A673 (cell line): ENCODE data around the gene GRAP2. TPM values are rescaled to one million over a fixed set of nuclear protein-coding genes. Genes with fewer than 3 reads are reported as not detected.

Experiments used
- BruUV-seq: library from RNA; stranded (reverse); fragments of 400-500 nt; replicated peaks from 2 replicates; lab custom pipeline; 2021; lab: Mats Ljungman, UMichigan
- CTCF ChIA-PET: fragments of 300-600 bp; sonication (Branson Sonifier 250); formaldehyde crosslinking; loops from one replicate; lab custom pipeline; 2022; ENCODE audit warnings: antibody characterized with exemption; lab: Charles Lee
- POLR2A ChIA-PET: fragments of 300-600 bp; sonication (Branson Sonifier 250); formaldehyde crosslinking; loops from one replicate; lab custom pipeline; 2022; ENCODE audit warnings: antibody characterized with exemption; ENCODE audit not compliant: low non-redundant PET; lab: Charles Lee
- DNase-seq: peaks from one replicate; pipeline ENCODE4 v3.0.0-alpha.2; 2015; ENCODE audit warnings: low spot score
- H3K27ac ChIP-seq: fragments of 200-600 bp; sonication (generic); 2 replicates; pipeline ENCODE4 v1.5.1; 2016; ENCODE audit warnings: mixed run types, low read depth, mild to moderate bottlenecking, mixed read lengths, antibody characterized with exemption, low read length; ENCODE audit not compliant: poor library complexity, severe bottlenecking
- H3K27me3 ChIP-seq: fragments of 200-600 bp; sonication (generic); replicated peaks from 2 replicates; pipeline ENCODE4 v1.6.1; 2017; ENCODE audit warnings: mixed run types, low read depth, mild to moderate bottlenecking, mixed read lengths, antibody characterized with exemption, low read length; ENCODE audit not compliant: insufficient read depth, poor library complexity
- H3K36me3 ChIP-seq: fragments of 200-600 bp; sonication (generic); 2 replicates; pipeline ENCODE4 v1.6.1; 2016; ENCODE audit warnings: mixed run types, mild to moderate bottlenecking, mixed read lengths, antibody characterized with exemption, low read length; ENCODE audit not compliant: insufficient read depth, poor library complexity, severe bottlenecking
- H3K4me1 ChIP-seq: fragments of 200-600 bp; sonication (generic); 2 replicates; pipeline ENCODE4 v1.6.1; 2017; ENCODE audit warnings: mixed run types, mild to moderate bottlenecking, mixed read lengths, antibody characterized with exemption, low read length; ENCODE audit not compliant: insufficient read depth, poor library complexity, severe bottlenecking
- H3K4me3 ChIP-seq: fragments of 200-600 bp; sonication (generic); 2 replicates; pipeline ENCODE4 v1.5.1; 2016; ENCODE audit warnings: low read depth, mixed run types, mild to moderate bottlenecking, mixed read lengths, low read length; ENCODE audit not compliant: poor library complexity, severe bottlenecking
- H3K9me3 ChIP-seq: fragments of 200-600 bp; sonication (generic); 2 replicates; pipeline ENCODE4 v1.6.1; 2016; ENCODE audit warnings: mixed run types, low read depth, mild to moderate bottlenecking, mixed read lengths, antibody characterized with exemption, low read length; ENCODE audit not compliant: poor library complexity, severe bottlenecking
- CTCF ChIP-seq: fragments of 300-800, 200-600 bp; sonication (generic); conservative IDR thresholded peaks from 2 replicates; pipeline ENCODE4 v1.5.1; 2017; ENCODE audit warnings: low read depth, mild to moderate bottlenecking, antibody characterized with exemption, low read length, moderate library complexity, mixed read lengths
- EZH2 ChIP-seq: fragments of 200-600 bp; sonication (generic); IDR thresholded peaks from 2 replicates; pipeline ENCODE4 v1.6.1; 2017; ENCODE audit warnings: borderline replicate concordance, low read depth, mild to moderate bottlenecking, mixed read lengths, antibody characterized with exemption, low read length; ENCODE audit not compliant: poor library complexity, severe bottlenecking
- intact Hi-C: fragments of 100-400 bp; cut with micrococcal nuclease; formaldehyde crosslinking; loops from one replicate; pipeline ENCODE4 v1.10.0; 2022; ENCODE audit not compliant: unreplicated experiment
- total RNA-seq: library from RNA; stranded (reverse); gene quantifications from 2 replicates; pipeline ENCODE4 v1.2.3, GENCODE V29; 2021

GRAP2 gene
- total RNA-seq, 1 experiment from 2014 or later, result not detected

GRCh38 chr22:39985383-39986035 is 84.6 kb downstream of the GRAP2 start:
- no peaks in the 10 kb centered on the region for H3K36me3 ChIP-seq
- H3K4me3 ChIP-seq, result no peak overlapping the region
- H3K27me3 ChIP-seq, result peaks cover 3% of the 10 kb centered on the region
- H3K4me1 ChIP-seq, result no peaks in the 10 kb centered on the region
- no peak for TF ChIP-seq EZH2
- TF ChIP-seq CTCF, result no peak
- DNase-seq, result no peak
- BruUV-seq, result no TSS peak
- intact Hi-C loops, result no loop called here
- ChIA-PET POLR2A (no interaction called here), CTCF (no interaction called here)
- H3K27ac ChIP-seq, result no peak overlapping the region
- no peaks in the 10 kb centered on the region for H3K9me3 ChIP-seq

- CTCF ChIA-PET, result interaction anchor here (0.6 kb wide), 1 partner anchor 208 kb away, joined by 4 read pairs; no protein-coding TSS in a partner anchor
- H3K27me3 ChIP-seq, result peaks cover 3% of the 10 kb centered on the region
These were observed 87.7 kb downstream of the GRAP2 start for GRCh38 chr22:39988386-39989114.

GRCh38 chr22:39989633-39990032 is 88.7 kb downstream of the GRAP2 start:
- ChIA-PET CTCF (no interaction called here), POLR2A (no interaction called here)
- Histone ChIP-seq H3K27ac (no peak overlapping the region), H3K36me3 (no peaks in the 10 kb centered on the region), H3K4me1 (no peaks in the 10 kb centered on the region), H3K27me3 (peaks cover 3% of the 10 kb centered on the region), H3K4me3 (no peak overlapping the region), H3K9me3 (no peaks in the 10 kb centered on the region)
- TF ChIP-seq EZH2 (no peak), CTCF (no peak)
- BruUV-seq, result no TSS peak
- DNase-seq, result no peak
- intact Hi-C loops, result no loop called here

More at GRCh38 chr22:39988386-39989114, 87.7 kb downstream of the GRAP2 start:
- BruUV-seq, result no TSS peak
- no peaks in the 10 kb centered on the region for H3K36me3 ChIP-seq
- no peaks in the 10 kb centered on the region for H3K9me3 ChIP-seq
- no peak overlapping the region for H3K27ac ChIP-seq
- no peaks in the 10 kb centered on the region for H3K4me1 ChIP-seq
- no peak for TF ChIP-seq EZH2
- TF ChIP-seq CTCF, result no peak
- H3K4me3 ChIP-seq, result no peak overlapping the region
- DNase-seq, result no peak
- intact Hi-C loops, result no loop called here
- POLR2A ChIA-PET, result no interaction called here
